Activated CD8-positive, alpha-beta memory T cell treated with anti-CD3 and anti-CD28 coated beads, Interleukin-2, amount 50 U/mL, for 24 hours (primary cell): Measurements from ENCODE around the gene SEMA4B.
A peak's percentile ranks its signal among the peaks of the same experiment; 100 is the strongest.
"Not testable (repeated sequence)": the region's sequence is repeated elsewhere in the genome, so short reads cannot be mapped to it uniquely, and the experiment has no call there.

Experiments used
- DNase-seq: peaks from one replicate; pipeline ENCODE4 v3.0.0-alpha.2; 2020; ENCODE audit errors: extremely low read depth

Gene SEMA4B

GRCh38 chr15:90257776-90258175 lies 56.6 kb downstream of the SEMA4B start:
- DNase-seq: no peak

- no peak for DNase-seq
Measured at GRCh38 chr15:90259524-90259923, 58.4 kb downstream of the SEMA4B start.

DNA sequence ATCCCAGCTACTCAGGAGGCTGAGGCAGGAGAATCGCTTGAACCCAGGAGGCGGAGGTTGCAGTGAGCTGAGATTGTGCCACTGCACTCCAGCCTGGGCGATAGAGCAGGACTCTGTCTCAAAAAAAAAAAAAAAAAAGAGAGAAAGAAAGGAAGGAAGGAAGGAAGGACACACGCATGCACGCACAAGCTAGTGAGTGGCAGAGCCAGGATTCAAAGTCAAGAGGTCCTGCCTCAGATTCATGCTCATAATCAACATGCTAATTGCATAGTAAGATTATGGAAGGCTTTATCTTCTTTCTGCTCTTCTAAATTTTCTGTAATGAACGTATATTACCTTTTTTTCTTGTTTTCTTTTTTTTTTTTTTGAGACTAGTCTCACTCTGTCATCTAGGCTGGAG lies 59.6 kb downstream of the SEMA4B start:
- not testable (repeated sequence) for DNase-seq

DNA sequence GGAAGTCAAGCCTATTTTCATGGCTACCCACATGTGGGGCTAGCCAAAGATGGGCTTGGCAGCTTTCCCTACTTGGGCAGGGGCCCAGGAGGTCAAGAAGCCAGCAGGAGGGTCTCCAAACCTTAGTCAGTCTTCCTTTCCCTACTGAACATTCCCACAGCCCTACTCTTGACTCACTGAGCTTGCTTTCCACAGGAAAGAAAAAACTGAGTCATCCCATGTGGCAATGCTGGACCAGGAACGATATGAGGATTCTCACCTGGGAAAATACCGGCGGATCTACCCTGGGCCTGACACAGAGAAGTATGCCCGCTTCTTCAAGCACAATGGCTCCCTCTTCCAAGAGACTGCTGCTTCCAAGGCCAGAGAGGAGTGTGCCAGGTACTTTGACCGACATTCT lies 60.7 kb downstream of the SEMA4B start:
- no peak for DNase-seq

GRCh38 chr15:90262426-90262825 lies 61.3 kb downstream of the SEMA4B start:
- DNase-seq: no peak

- no peak for DNase-seq
Measured at GRCh38 chr15:90264671-90265070, 63.5 kb downstream of the SEMA4B start.

- DNase-seq: peak; percentile 85
Measured at GRCh38 chr15:90265271-90266060, 64.3 kb downstream of the SEMA4B start, which contains the start of gene NGRN. TSS of gene NGRN (plus strand) at chr15:90265672. CDS start at chr15:90265713, 41 bp downstream.

GRCh38 chr15:90266061-90266431 lies 64.9 kb downstream of the SEMA4B start:
- DNase-seq: peak; percentile 5

DNA sequence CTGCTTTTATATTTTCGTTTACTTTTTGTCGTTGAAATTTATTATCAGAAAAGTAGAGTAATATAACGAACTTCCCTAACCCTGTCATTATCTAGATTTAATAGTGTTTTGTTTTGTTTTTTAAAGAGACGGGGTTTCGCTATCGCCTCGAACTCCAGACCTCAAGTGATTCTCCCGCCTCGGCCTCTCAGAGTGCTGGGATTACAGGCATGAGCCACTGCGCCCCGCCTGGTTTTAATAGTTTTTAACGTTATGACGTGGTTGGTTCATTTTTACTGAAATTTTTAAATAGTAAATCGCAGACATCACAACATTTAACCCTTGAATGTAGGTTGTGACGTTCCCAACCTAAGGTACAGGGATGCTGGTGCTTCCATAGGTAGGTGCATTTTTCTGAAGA lies 65.4 kb downstream of the SEMA4B start:
- DNase-seq: no peak

GRCh38 chr15:90268415-90268814 lies 67.3 kb downstream of the SEMA4B start:
- DNase-seq: no peak

- DNase-seq: no peak
Measured at GRCh38 chr15:90270502-90271150, 69.5 kb downstream of the SEMA4B start.

DNA sequence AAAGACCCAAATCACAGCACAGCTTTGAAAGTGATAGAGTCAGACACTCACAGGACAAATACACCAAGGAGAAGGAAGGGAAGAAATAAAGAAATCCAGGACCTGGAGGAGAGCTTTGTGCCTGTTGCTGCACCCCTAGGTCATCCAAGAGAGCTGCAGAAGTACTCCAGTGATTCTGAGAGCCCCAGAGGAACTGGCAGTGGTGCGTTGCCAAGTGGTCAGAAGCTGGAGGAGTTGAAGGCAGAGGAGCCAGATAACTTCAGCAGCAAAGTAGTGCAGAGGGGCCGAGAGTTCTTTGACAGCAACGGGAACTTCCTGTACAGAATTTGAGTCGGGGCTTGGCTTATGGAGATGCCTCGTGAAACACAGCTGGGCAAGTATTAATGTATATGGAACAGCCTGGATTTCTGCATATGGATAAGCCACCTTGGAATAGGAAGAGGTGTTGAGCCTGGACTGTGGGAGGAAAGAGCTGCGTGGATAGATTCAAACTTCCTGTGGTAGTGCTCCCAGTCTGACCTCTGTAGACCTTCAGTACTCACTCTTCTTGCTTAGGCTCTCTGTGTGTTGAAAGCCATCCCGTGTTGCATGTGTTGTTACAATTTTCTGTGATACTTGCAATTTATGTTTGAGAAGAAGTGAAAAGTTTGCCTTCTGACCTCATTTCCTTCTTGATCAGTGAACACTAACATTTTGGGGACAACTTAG lies 70.5 kb downstream of the SEMA4B start:
- no peak for DNase-seq

DNA sequence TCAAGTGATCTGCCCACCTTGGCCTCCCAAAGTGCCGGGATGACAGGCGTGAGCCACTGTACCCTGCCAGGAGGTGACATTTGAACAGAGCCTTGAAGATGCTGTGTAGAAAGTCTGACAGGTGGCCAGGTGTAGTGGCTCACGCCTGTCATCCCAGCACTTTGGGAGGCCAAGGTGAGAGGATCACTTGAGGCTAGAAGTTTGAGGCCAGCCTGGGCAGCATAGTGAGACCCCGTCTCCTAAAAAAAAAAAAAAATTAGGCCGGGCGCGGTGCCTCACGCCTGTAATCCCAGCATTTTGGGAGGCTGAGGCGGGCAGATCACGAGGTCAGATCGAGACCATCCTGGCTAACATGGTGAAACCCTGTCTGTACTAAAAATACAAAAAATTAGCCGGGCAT lies 77.3 kb downstream of the SEMA4B start:
- DNase-seq: not testable (repeated sequence)
